ENCODE results near the gene IL2RA. TPM values are rescaled to one million over a fixed set of nuclear protein-coding genes. Genes with fewer than 3 reads are reported as not detected.

IL2RA gene
- total RNA-seq, 1 experiment from 2014 or later = not detected

GRCh38 chr10:6019796-6020195 lies 42.4 kb downstream of the IL2RA start:
- BruUV-seq (replicated peaks) = no TSS peak
- TF ChIP-seq CTCF (conservative IDR thresholded peaks at IDR 0.05; ENCODE audit: low read depth, low read length) (no peak), EZH2 (IDR thresholded peaks at IDR 0.05; ENCODE audit: borderline replicate concordance, low read depth, low read length, poor library complexity, severe bottlenecking) (no peak)
- H3K9me3 ChIP-seq (ENCODE audit: low read depth, low read length, poor library complexity, severe bottlenecking) = no peaks in the 10 kb centered on the region
- H3K4me3 ChIP-seq (ENCODE audit: low read depth, low read length, poor library complexity, severe bottlenecking) = no peak overlapping the region
- no peak overlapping the region for H3K27ac ChIP-seq (ENCODE audit: low read depth, low read length, poor library complexity, severe bottlenecking)
- intact Hi-C loops (cut with micrococcal nuclease; ENCODE audit: unreplicated experiment) = no loop called here
- DNase-seq (ENCODE audit: low spot score) = no peak
- no peaks in the 10 kb centered on the region for H3K36me3 ChIP-seq (ENCODE audit: insufficient read depth, low read length, poor library complexity, severe bottlenecking)
- ChIA-PET POLR2A (ENCODE audit: low non-redundant PET) (interaction anchor here (0.5 kb wide), 1 partner anchor 88 kb away, joined by 3 read pairs; no protein-coding TSS in a partner anchor), CTCF (interaction anchor here (0.6 kb wide), 1 partner anchor 9 kb away, joined by 3 read pairs; no protein-coding TSS in a partner anchor)
- no peaks in the 10 kb centered on the region for H3K4me1 ChIP-seq (ENCODE audit: insufficient read depth, low read length, poor library complexity, severe bottlenecking)
- peaks cover 10% of the 10 kb centered on the region for H3K27me3 ChIP-seq (replicated peaks; ENCODE audit: insufficient read depth, low read depth, low read length, poor library complexity)

GRCh38 chr10:6019010-6019782 lies 43.0 kb downstream of the IL2RA start:
- DNase-seq (ENCODE audit: low spot score) = no peak
- BruUV-seq (replicated peaks) = no TSS peak
- Histone ChIP-seq H3K4me1 (ENCODE audit: insufficient read depth, low read length, poor library complexity, severe bottlenecking) (no peaks in the 10 kb centered on the region), H3K9me3 (ENCODE audit: low read depth, low read length, poor library complexity, severe bottlenecking) (no peaks in the 10 kb centered on the region), H3K27ac (ENCODE audit: low read depth, low read length, poor library complexity, severe bottlenecking) (no peak overlapping the region), H3K4me3 (ENCODE audit: low read depth, low read length, poor library complexity, severe bottlenecking) (no peak overlapping the region), H3K27me3 (replicated peaks; ENCODE audit: insufficient read depth, low read depth, low read length, poor library complexity) (peaks cover 10% of the 10 kb centered on the region), H3K36me3 (ENCODE audit: insufficient read depth, low read length, poor library complexity, severe bottlenecking) (no peaks in the 10 kb centered on the region)
- intact Hi-C loops (cut with micrococcal nuclease; ENCODE audit: unreplicated experiment) = no loop called here
- ChIA-PET POLR2A (ENCODE audit: low non-redundant PET) (interaction anchor here (0.5 kb wide), 1 partner anchor 87 kb away, joined by 3 read pairs; no protein-coding TSS in a partner anchor), CTCF (no interaction called here)
- no peak for TF ChIP-seq EZH2 (IDR thresholded peaks at IDR 0.05; ENCODE audit: borderline replicate concordance, low read depth, low read length, poor library complexity, severe bottlenecking)
- no peak for TF ChIP-seq CTCF (conservative IDR thresholded peaks at IDR 0.05; ENCODE audit: low read depth, low read length)

GRCh38 chr10:6018422-6018821 lies 43.7 kb downstream of the IL2RA start:
- H3K27me3 ChIP-seq (replicated peaks; ENCODE audit: insufficient read depth, low read depth, low read length, poor library complexity) = peaks cover 10% of the 10 kb centered on the region
- H3K36me3 ChIP-seq (ENCODE audit: insufficient read depth, low read length, poor library complexity, severe bottlenecking) = no peaks in the 10 kb centered on the region
- intact Hi-C loops (cut with micrococcal nuclease; ENCODE audit: unreplicated experiment) = no loop called here
- no peaks in the 10 kb centered on the region for H3K9me3 ChIP-seq (ENCODE audit: low read depth, low read length, poor library complexity, severe bottlenecking)
- H3K4me1 ChIP-seq (ENCODE audit: insufficient read depth, low read length, poor library complexity, severe bottlenecking) = no peaks in the 10 kb centered on the region
- BruUV-seq (replicated peaks) = no TSS peak
- DNase-seq (ENCODE audit: low spot score) = no peak
- TF ChIP-seq EZH2 (IDR thresholded peaks at IDR 0.05; ENCODE audit: borderline replicate concordance, low read depth, low read length, poor library complexity, severe bottlenecking) = no peak
- no peak for TF ChIP-seq CTCF (conservative IDR thresholded peaks at IDR 0.05; ENCODE audit: low read depth, low read length)
- H3K27ac ChIP-seq (ENCODE audit: low read depth, low read length, poor library complexity, severe bottlenecking) = no peak overlapping the region
- H3K4me3 ChIP-seq (ENCODE audit: low read depth, low read length, poor library complexity, severe bottlenecking) = no peak overlapping the region
- POLR2A ChIA-PET (ENCODE audit: low non-redundant PET) = no interaction called here
- CTCF ChIA-PET = no interaction called here

Data from A673 (cell line).